ENCODE data around the gene CLDN22. TPM values are rescaled to one million over a fixed set of nuclear protein-coding genes. Genes with fewer than 3 reads are reported as not detected.

The CLDN22 gene
- total and polyA plus RNA-seq, 2 of the 8 experiments (the other 6 are each of a cell fraction or from before 2014, with no cell fraction given): not detected

DNA sequence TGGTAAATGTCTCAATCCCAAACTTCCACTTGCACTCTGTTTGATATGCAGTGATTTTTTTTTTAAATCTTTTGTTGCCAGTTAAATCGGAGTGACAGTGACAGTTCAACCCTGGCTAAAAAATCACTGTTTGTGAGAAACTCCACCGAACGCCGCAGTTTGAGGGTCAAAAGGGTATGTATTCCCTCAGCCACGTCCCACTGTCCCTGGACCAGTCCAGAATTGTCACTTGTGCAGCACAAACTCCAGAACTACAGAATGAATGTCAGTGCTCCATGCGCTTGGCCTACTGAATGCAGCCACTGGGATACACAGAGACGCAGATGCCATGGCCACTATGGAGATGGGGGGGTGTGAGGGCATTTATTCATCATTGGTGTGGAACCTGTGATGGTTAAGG, 34.2 kb downstream of the CLDN22 start:
- Histone ChIP-seq H3K9ac (replicated peaks in 1 of 4; ENCODE audit: extremely low read depth in 1 of 4, low read depth in 3 of 4, low read length in 3 of 4) (no peak overlapping the region), H3K4me1 (replicated peaks in 1 of 4; ENCODE audit: control insufficient read depth in 3 of 4, insufficient read depth in 4 of 4, low read length in 3 of 4) (no peaks in the 10 kb centered on the region), H3K4me3 (ENCODE audit: extremely low read depth in 1 of 4, insufficient read depth in 2 of 4, low read depth in 3 of 4, low read length in 4 of 4) (no peak overlapping the region), H3K4me2 (ENCODE audit: insufficient read depth in 1 of 2, low read depth in 2 of 2, low read length in 2 of 2) (no peak overlapping the region), H2BK12ac (ENCODE audit: low read depth, low read length) (no peak overlapping the region), H4K91ac (replicated peaks; ENCODE audit: insufficient read length, low read length) (no peak overlapping the region), H2BK20ac (ENCODE audit: low read length) (no peak overlapping the region), H3K9me3 (ENCODE audit: insufficient read depth in 2 of 2, low read depth in 1 of 2, low read length in 1 of 2) (no peaks in the 10 kb centered on the region), H3K27ac (ENCODE audit: low read depth, low read length) (no peak overlapping the region), H4K5ac (ENCODE audit: insufficient read length, low read depth, low read length) (no peak overlapping the region), H2BK15ac (ENCODE audit: low read length) (no peak overlapping the region), H3K23me2 (ENCODE audit: low read depth, low read length) (no peaks in the 10 kb centered on the region), H2BK120ac (replicated peaks; ENCODE audit: low read depth, low read length) (no peak overlapping the region), H3K36me3 (ENCODE audit: control insufficient read depth in 2 of 4, insufficient read depth in 4 of 4, low read length in 3 of 4) (peaks cover 32 to 84% (median 57%) of the 10 kb centered on the region in 4 experiments), H2AFZ (ENCODE audit: low read length) (no peak overlapping the region), H3K4ac (replicated peaks; ENCODE audit: insufficient read length, low read depth, low read length) (no peak overlapping the region), H3K79me2 (ENCODE audit: control insufficient read depth in 1 of 2, insufficient read depth in 2 of 2, low read length in 2 of 2) (no peaks in the 10 kb centered on the region), H3K56ac (replicated peaks; ENCODE audit: insufficient read length, low read depth, low read length) (no peak overlapping the region), H3K79me1 (ENCODE audit: low read depth, low read length) (no peaks in the 10 kb centered on the region), H2BK5ac (ENCODE audit: low read depth, low read length) (no peak overlapping the region), H2AK5ac (ENCODE audit: low read depth, low read length) (no peak overlapping the region), H3K23ac (ENCODE audit: insufficient read length) (no peak overlapping the region), H4K8ac (ENCODE audit: extremely low read depth, insufficient read depth, low read length) (no peak overlapping the region), H3K14ac (ENCODE audit: insufficient read length) (no peak overlapping the region), H3K27me3 (replicated peaks in 1 of 4; ENCODE audit: control insufficient read depth in 3 of 4, extremely low read depth in 1 of 4, insufficient read depth in 3 of 4, low read length in 3 of 4) (no peaks in the 10 kb centered on the region), H3K18ac (ENCODE audit: extremely low read depth, low read length) (no peak overlapping the region), H4K20me1 (replicated peaks in 1 of 2; ENCODE audit: control insufficient read depth in 1 of 2, insufficient read depth in 2 of 2, low read length in 2 of 2) (peaks cover 1 to 11% of the 10 kb centered on the region in 2 experiments)
- FAIRE-seq (no peak), DNase-seq (ENCODE audit: low read depth in 1 of 2, low spot score in 2 of 2) (no peak)
- CTCF ChIA-PET (ENCODE audit: partially characterized antibody): no interaction called here
- WGBS, 2 experiments (ENCODE audit: extremely low coverage in 1 of 2, insufficient coverage in 1 of 2, insufficient read length in 1 of 2, insufficient replicate concordance in 2 of 2, low coverage in 1 of 2, low lambda C conversion rate in 2 of 2, missing lambda C conversion rate in 1 of 2): 93% methylated on average over 7 of the region's 7 CpGs; no CpG with 5 or more reads in 1 of the 2 experiments
- POLR2A ChIA-PET (ENCODE audit: partially characterized antibody): no interaction called here
- TF ChIP-seq, protein P1, sequence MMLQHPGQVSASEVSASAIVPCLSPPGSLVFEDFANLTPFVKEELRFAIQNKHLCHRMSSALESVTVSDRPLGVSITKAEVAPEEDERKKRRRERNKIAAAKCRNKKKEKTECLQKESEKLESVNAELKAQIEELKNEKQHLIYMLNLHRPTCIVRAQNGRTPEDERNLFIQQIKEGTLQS (IDR thresholded peaks at IDR 0.05; ENCODE audit: insufficient read depth, low read depth, low read length): no peak
- TF ChIP-seq TBP (IDR thresholded peaks at IDR 0.05; ENCODE audit: low read depth, low read length) (no peak), CBX5 (IDR thresholded peaks at IDR 0.05; ENCODE audit: low read depth, low read length) (no peak), SAP30 (IDR thresholded peaks at IDR 0.05; ENCODE audit: insufficient read depth, insufficient replicate concordance, low read length) (no peak), BCL11A (IDR thresholded peaks at IDR 0.05; ENCODE audit: low read depth in 2 of 2, low read length in 2 of 2) (no peak), JUN (IDR thresholded peaks at IDR 0.05; ENCODE audit: low read depth, low read length) (no peak), SP4 (IDR thresholded peaks at IDR 0.05; ENCODE audit: low read length) (no peak), POLR2A (IDR thresholded peaks at IDR 0.05; ENCODE audit: control extremely low read depth in 1 of 2, low read depth in 2 of 2, low read length in 2 of 2) (no peak), GABPA (IDR thresholded peaks at IDR 0.05; ENCODE audit: borderline replicate concordance, insufficient read depth, low read length) (no peak), CHD1 (IDR thresholded peaks at IDR 0.05; ENCODE audit: low read depth, low read length) (no peak), SIRT6 (IDR thresholded peaks at IDR 0.05; ENCODE audit: low read length) (no peak), SRF (IDR thresholded peaks at IDR 0.05; ENCODE audit: low read depth, low read length) (no peak), EGR1 (IDR thresholded peaks at IDR 0.05; ENCODE audit: borderline replicate concordance, low read depth, low read length) (no peak), TEAD4 (IDR thresholded peaks at IDR 0.05; ENCODE audit: low read depth, low read length) (no peak)
- TF ChIP-seq, protein P2, sequence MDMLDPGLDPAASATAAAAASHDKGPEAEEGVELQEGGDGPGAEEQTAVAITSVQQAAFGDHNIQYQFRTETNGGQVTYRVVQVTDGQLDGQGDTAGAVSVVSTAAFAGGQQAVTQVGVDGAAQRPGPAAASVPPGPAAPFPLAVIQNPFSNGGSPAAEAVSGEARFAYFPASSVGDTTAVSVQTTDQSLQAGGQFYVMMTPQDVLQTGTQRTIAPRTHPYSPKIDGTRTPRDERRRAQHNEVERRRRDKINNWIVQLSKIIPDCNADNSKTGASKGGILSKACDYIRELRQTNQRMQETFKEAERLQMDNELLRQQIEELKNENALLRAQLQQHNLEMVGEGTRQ (IDR thresholded peaks at IDR 0.05; ENCODE audit: low read length): no peak

Measured in H1 (cell line).